K562 (cell line): Measurements from ENCODE around the gene USP15. TPM values are rescaled to one million over a fixed set of nuclear protein-coding genes. Genes with fewer than 3 reads are reported as not detected.

Source experiments
- CTCF ChIP-seq, 3 experiments: IDR thresholded peaks in 2 of 3; conservative IDR thresholded peaks in 1 of 3; 2 replicates each; pipeline ENCODE4 v1.5.1; 2011 to 2012; ENCODE audit warnings: low read length in 3 of 3, mild to moderate bottlenecking in 3 of 3, control low read depth in 2 of 3, improper control_type of control experiment in 1 of 3, inconsistent platforms in 1 of 3, low read depth in 1 of 3, mixed read lengths in 1 of 3, moderate library complexity in 1 of 3; ENCODE audit not compliant: insufficient read depth in 2 of 3
- RAD21 ChIP-seq, 2 experiments: fragments of 250-450 bp in 1 of 2; fragments of 450-650 bp in 1 of 2; sonication (Bioruptor Pico) in 1 of 2; formaldehyde crosslinking in 1 of 2; IDR thresholded peaks in 1 of 2; conservative IDR thresholded peaks in 1 of 2; 2 replicates each; pipeline versions ENCODE4 v1.4.0 to v1.8.0; 2020 to 2022; ENCODE audit warnings: mild to moderate bottlenecking in 2 of 2, moderate library complexity in 1 of 2
- REST ChIP-seq, 2 experiments: fragments of 450-650 bp; formaldehyde crosslinking in 1 of 2; IDR thresholded peaks; 2 replicates each; pipeline versions ENCODE4 v1.4.0 to v1.6.1; 2014 to 2020; ENCODE audit warnings: mild to moderate bottlenecking in 2 of 2, borderline replicate concordance in 1 of 2, low read depth in 1 of 2
- SMC3 ChIP-seq: conservative IDR thresholded peaks from 2 replicates; pipeline ENCODE4 v1.6.1; 2011; ENCODE audit warnings: low read depth, low read length, improper control_type of control experiment; ENCODE audit not compliant: insufficient read depth
- SUPT5H ChIP-seq: fragments of 450-650 bp; IDR thresholded peaks from 2 replicates; pipeline ENCODE4 v1.6.1; 2016
- TEAD4 ChIP-seq, 2 experiments: sonication (generic) in 1 of 2; formaldehyde crosslinking in 1 of 2; IDR thresholded peaks; 2 replicates each; pipeline versions ENCODE4 v1.6.1 to v1.8.0; 2012 to 2022; ENCODE audit warnings: borderline replicate concordance in 1 of 2, inconsistent platforms in 1 of 2, low read length in 1 of 2, mild to moderate bottlenecking in 1 of 2, missing genetic modification reagents in 1 of 2
- ZBTB2 ChIP-seq: fragments of 450-650 bp; IDR thresholded peaks from 2 replicates; pipeline ENCODE4 v1.6.1; 2016; ENCODE audit warnings: antibody characterized with exemption
- polyA plus RNA-seq, 8 experiments: library from polyadenylated mRNA; depleted of rRNA in 4 of 8; stranded (reverse) in 5 of 8; unstranded in 3 of 8; fragments of >200 nt; fragmentation: Nextera tagmentation in 2 of 8; fragmentation: Illumina TruSeq in 1 of 8; extraction: Ambion mirVana in 2 of 8; extraction: Trizol in 1 of 8; gene quantifications; 2 replicates each; pipeline versions ENCODE4 v1.2.1 to v1.2.3, GENCODE V29; 2011 to 2014; ENCODE audit warnings: inconsistent platforms in 1 of 8, missing spikeins in 1 of 8
- total RNA-seq, 7 experiments: library from RNA; depleted of rRNA in 6 of 7; stranded (reverse); fragments of >200 nt in 6 of 7; fragmentation: Illumina TruSeq in 2 of 7; extraction: Trizol in 2 of 7; gene quantifications; 2 replicates each; pipeline versions ENCODE4 v1.2.1 to v1.2.3, GENCODE V29; 2011 to 2021; ENCODE audit warnings: low replicate concordance in 1 of 7

The USP15 gene
- total and polyA plus RNA-seq, 9 of the 15 experiments (the other 6 are each of a cell fraction or from before 2014, with no cell fraction given): 140 to 272 (median 182) TPM

- TF ChIP-seq REST (IDR thresholded peaks at IDR 0.05; ENCODE audit: borderline replicate concordance) (peak; percentile 20; the same call in 1 of the 2 replicates), REST (CRISPR knock-in tag; IDR thresholded peaks at IDR 0.05; ENCODE audit: low read depth) (no peak), ZBTB2 (no peak), TEAD4 (IDR thresholded peaks at IDR 0.05; ENCODE audit: low read length) (peak; percentile 29; the same call in 1 of the 2 replicates), TEAD4 (CRISPR knock-in tag; IDR thresholded peaks at IDR 0.05; ENCODE audit: borderline replicate concordance) (no peak), SUPT5H (no peak), RAD21 (CRISPR knock-in tag; conservative IDR thresholded peaks at IDR 0.05 in 1 of 2, IDR thresholded peaks at IDR 0.05 in 1 of 2) (peak; percentile 44 to 66), CTCF (IDR thresholded peaks at IDR 0.05 in 2 of 3, conservative IDR thresholded peaks at IDR 0.05 in 1 of 3; ENCODE audit: insufficient read depth in 2 of 3, low read depth in 1 of 3, low read length in 3 of 3) (peak; percentile 62 to 81 (median 79)), SMC3 (0 out of 2 replicates have a peak, but pooled peaks have one; percentile 25)
Measured at GRCh38 chr12:62210422-62210821, 49.8 kb upstream of the USP15 start (continued).
